Right lobe of liver (tissue), 6 donors: ENCODE measurements around the gene GSTA5. TPM values are rescaled to one million over a fixed set of nuclear protein-coding genes. Genes with fewer than 3 reads are reported as not detected.

Source experiments
- ATAC-seq, 4 donors: fragments of 200-7000 bp; cut with Tn5 transposase; one replicate each; pipeline ENCODE4 v1.9.1; 2020; ENCODE audit warnings: mild to moderate bottlenecking in 4 of 4, moderate library complexity in 4 of 4
- DNase-seq, 3 donors: peaks; one replicate each; pipeline ENCODE4 v3.0.0-alpha.2; 2020
- H3K27ac ChIP-seq, 3 donors: fragments of 200-600 bp; one replicate each; pipeline ENCODE4 v1.8.0; 2022
- H3K27me3 ChIP-seq, 2 donors: fragments of 200-600 bp; one replicate each; pipeline ENCODE4 v1.8.0; 2022
- H3K36me3 ChIP-seq, 4 donors: fragments of 200-600 bp; sonication (generic) in 1 of 4; one replicate each; pipeline versions ENCODE4 v1.5.1 to v1.8.0; 2017 to 2022; ENCODE audit warnings: control low read depth in 1 of 4
- H3K4me1 ChIP-seq, 4 donors: fragments of 200-600 bp; sonication (generic) in 1 of 4; one replicate each; pipeline versions ENCODE4 v1.5.1 to v1.8.0; 2017 to 2022; ENCODE audit warnings: control low read depth in 1 of 4
- H3K4me3 ChIP-seq, 3 donors: fragments of 200-600 bp; one replicate each; pipeline ENCODE4 v1.8.0; 2022
- H3K9me3 ChIP-seq, 4 donors: fragments of 200-600 bp; sonication (generic) in 1 of 4; one replicate each; pipeline versions ENCODE4 v1.5.1 to v1.8.0; 2017 to 2022; ENCODE audit warnings: control low read depth in 1 of 4
- CTCF ChIP-seq, 4 donors: fragments of 200-600 bp in 3 of 4; fragments of 450-650 bp in 1 of 4; IDR thresholded peaks; one replicate each; pipeline versions ENCODE4 v1.5.1 to v1.8.0; 2016 to 2022; ENCODE audit warnings: antibody characterized with exemption in 4 of 4, mild to moderate bottlenecking in 2 of 4
- POLR2A ChIP-seq: fragments of 450-650 bp; IDR thresholded peaks from one replicate; pipeline ENCODE4 v1.6.1; 2017; ENCODE audit warnings: antibody characterized with exemption, mild to moderate bottlenecking
- WGBS: methylation state at CpG from one replicate; pipeline ENCODE4 v1.1.6; 2018; ENCODE audit warnings: low coverage, low lambda C conversion rate; ENCODE audit not compliant: insufficient coverage; ENCODE audit errors: missing lambda C conversion rate; 5-methylcytosine and 5-hydroxymethylcytosine counted together
- intact Hi-C, 2 donors: fragments of 100-400 bp; cut with DNase I; formaldehyde crosslinking; loops; one replicate each; pipeline versions ENCODE4 v1.11.2 to v1.14.1; 2022
- total RNA-seq, 6 experiments: library from RNA; depleted of rRNA in 2 of 6; stranded (reverse); fragments of >200 nt in 2 of 6; fragmentation: NEBNext Ultra II Directional in 3 of 6; extraction: Animal tissue kit (Norgen Biotek cat#: 25700) in 3 of 6; gene quantifications; one replicate each; pipeline versions ENCODE4 v1.1.0 to v1.2.4, GENCODE V29; 2016 to 2023
- donor health status: DM: no; HTN: yes; CAD: no.
- donor health status: DM: no; HTN: no; CAD: no.
- donor health status: DM: no; HTN: no; CAD: no.
- donor health status: DM: no; HTN: yes; CAD: no.
- donor health status: DM: no; HTN: yes; CAD: no.

Gene GSTA5
- total RNA-seq, 6 experiments from 2014 or later, result not detected

GRCh38 chr6:52881662-52881995 is 41.0 kb upstream of the GSTA5 start:
- WGBS, result 10% methylated on average over 2 of the region's 4 CpGs
- Histone ChIP-seq H3K4me3 (peak overlapping the region; percentile 43 to 63 (median 59)), H3K27ac (no peak overlapping the region), H3K4me1 (no peaks in the 10 kb centered on the region), H3K27me3 (no peaks in the 10 kb centered on the region), H3K9me3 (no peaks in the 10 kb centered on the region), H3K36me3 (no peaks in the 10 kb centered on the region)
- no peak for DNase-seq
- ATAC-seq, result peak in 3 of 4 donors; percentile 16 to 53 (median 30)
- TF ChIP-seq CTCF (IDR thresholded peaks at IDR 0.05) (no peak), POLR2A (no peak)
- intact Hi-C loops, result loop anchor here in 1 of 2 donors (10.0 kb wide), 1 partner anchor 113 kb away; the partner anchor contains the start of gene GSTA4

GRCh38 chr6:52877786-52878185 is 37.2 kb upstream of the GSTA5 start:
- 71% methylated on average over 2 of the region's 2 CpGs for WGBS
- H3K27ac ChIP-seq, result no peak overlapping the region
- intact Hi-C loops, result no loop called here

DNA sequence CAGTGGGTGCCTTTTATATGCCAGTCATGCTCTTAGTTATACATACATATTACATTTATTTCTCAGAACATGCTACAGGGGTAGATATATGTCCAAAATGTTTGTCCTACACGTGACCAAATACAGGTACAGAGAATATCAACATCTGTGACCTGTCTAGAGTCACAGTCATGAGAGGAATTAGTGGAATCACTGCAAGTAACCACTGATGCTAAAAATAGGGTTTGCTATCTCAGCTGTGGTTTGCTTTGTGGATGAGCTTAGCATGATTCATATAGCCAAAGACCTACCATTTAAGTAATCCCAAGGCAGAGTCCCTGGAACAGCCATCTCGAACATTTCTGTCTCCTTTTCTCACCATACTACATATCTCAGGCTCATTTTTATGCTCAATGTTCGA is 36.6 kb upstream of the GSTA5 start:
- Histone ChIP-seq H3K9me3 (no peaks in the 10 kb centered on the region), H3K4me3 (no peak overlapping the region), H3K4me1 (peaks cover 0 to 6% (median 0%) of the 10 kb centered on the region in 4 donors), H3K36me3 (no peaks in the 10 kb centered on the region), H3K27ac (no peak overlapping the region), H3K27me3 (no peaks in the 10 kb centered on the region)
- no peak for TF ChIP-seq CTCF (IDR thresholded peaks at IDR 0.05)
- no peak for TF ChIP-seq POLR2A
- 64% methylated on average over 3 of the region's 3 CpGs for WGBS
- intact Hi-C loops, result no loop called here
- no peak for DNase-seq
- ATAC-seq, result no peak

More at GRCh38 chr6:52877786-52878185, 37.2 kb upstream of the GSTA5 start:
- Histone ChIP-seq H3K27me3 (no peaks in the 10 kb centered on the region), H3K36me3 (no peaks in the 10 kb centered on the region), H3K4me3 (no peak overlapping the region), H3K4me1 (peaks cover 0 to 6% (median 0%) of the 10 kb centered on the region in 4 donors), H3K9me3 (no peaks in the 10 kb centered on the region)
- no peak for TF ChIP-seq CTCF (IDR thresholded peaks at IDR 0.05)
- no peak for TF ChIP-seq POLR2A
- DNase-seq (no peak), ATAC-seq (no peak)

GRCh38 chr6:52876056-52876787 is 35.6 kb upstream of the GSTA5 start:
- no peak overlapping the region for H3K4me3 ChIP-seq
- TF ChIP-seq CTCF (IDR thresholded peaks at IDR 0.05), result no peak
- DNase-seq (no peak), ATAC-seq (peak in 2 of 4 donors; percentile 22 to 80)
- H3K36me3 ChIP-seq, result no peaks in the 10 kb centered on the region
- 90% methylated on average over 7 of the region's 7 CpGs for WGBS
- no peaks in the 10 kb centered on the region for H3K27me3 ChIP-seq
- peaks cover 0 to 6% (median 0%) of the 10 kb centered on the region in 4 donors for H3K4me1 ChIP-seq
- intact Hi-C loops, result no loop called here
- H3K9me3 ChIP-seq, result no peaks in the 10 kb centered on the region
- no peak overlapping the region for H3K27ac ChIP-seq
